Duodenal mucosa (tissue), 2 donors: ENCODE data around the gene RTP5.
"Not testable (repeated sequence)": the region's sequence is repeated elsewhere in the genome, so short reads cannot be mapped to it uniquely, and the experiment has no call there.

Experiments used
- H3K27ac ChIP-seq: one replicate; pipeline ENCODE4 v1.7.0; 2013; ENCODE audit warnings: low read depth, low read length
- H3K27me3 ChIP-seq, 2 donors: one replicate each; pipeline ENCODE4 v1.7.0; 2013; ENCODE audit warnings: low read length in 2 of 2, control low read depth in 1 of 2; ENCODE audit not compliant: insufficient read depth in 2 of 2, control insufficient read depth in 1 of 2
- H3K36me3 ChIP-seq, 2 donors: one replicate each; pipeline ENCODE4 v1.7.0; 2013; ENCODE audit warnings: low read length in 2 of 2, control low read depth in 1 of 2; ENCODE audit not compliant: insufficient read depth in 2 of 2, control insufficient read depth in 1 of 2
- H3K4me1 ChIP-seq, 2 donors: one replicate each; pipeline ENCODE4 v1.7.0; 2013; ENCODE audit warnings: low read length in 2 of 2, control low read depth in 1 of 2; ENCODE audit not compliant: insufficient read depth in 2 of 2, control insufficient read depth in 1 of 2
- H3K4me3 ChIP-seq, 2 donors: one replicate each; pipeline ENCODE4 v1.7.0; 2013; ENCODE audit warnings: low read length in 2 of 2, low read depth in 1 of 2
- H3K9ac ChIP-seq, 2 donors: one replicate each; pipeline ENCODE4 v1.7.0; 2013; ENCODE audit warnings: low read length in 2 of 2, low read depth in 1 of 2
- H3K9me3 ChIP-seq, 2 donors: one replicate each; pipeline ENCODE4 v1.7.0; 2013; ENCODE audit warnings: low read length in 2 of 2, control low read depth in 1 of 2; ENCODE audit not compliant: control insufficient read depth in 1 of 2

The RTP5 gene

GRCh38 chr2:241872313-241872642, 2.7 kb downstream of the RTP5 start:
- H3K4me3 ChIP-seq, result no peak overlapping the region
- no peaks in the 10 kb centered on the region for H3K9me3 ChIP-seq
- H3K27me3 ChIP-seq, result peaks cover 10 to 11% of the 10 kb centered on the region in 2 donors
- H3K4me1 ChIP-seq, result no peaks in the 10 kb centered on the region
- H3K27ac ChIP-seq, result no peak overlapping the region
- no peak overlapping the region for H3K9ac ChIP-seq
- H3K36me3 ChIP-seq, result no peaks in the 10 kb centered on the region

GRCh38 chr2:241873081-241873802, 3.7 kb downstream of the RTP5 start:
- H3K27me3 ChIP-seq, result peaks cover 1 to 5% of the 10 kb centered on the region in 2 donors

DNA sequence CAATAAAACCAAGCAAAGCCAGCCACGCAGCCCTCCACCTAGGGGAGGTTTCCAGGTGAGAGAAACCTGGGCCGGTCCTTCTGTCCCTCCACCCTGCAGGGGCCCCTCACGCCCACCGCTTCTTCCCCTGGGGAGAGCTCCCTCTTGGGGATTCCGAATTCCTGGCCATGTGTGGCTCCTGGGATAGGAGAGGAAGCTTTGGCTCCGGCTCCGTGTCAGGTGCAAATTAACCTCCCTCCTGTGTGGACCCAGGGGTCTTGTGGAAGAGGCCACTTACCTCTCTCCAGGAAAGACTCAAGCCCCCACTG, 4.2 kb downstream of the RTP5 start:
- no peaks in the 10 kb centered on the region for H3K36me3 ChIP-seq
- H3K27me3 ChIP-seq, result no peaks in the 10 kb centered on the region
- no peak overlapping the region for H3K27ac ChIP-seq
- no peaks in the 10 kb centered on the region for H3K9me3 ChIP-seq
- peaks cover 0 to 6% of the 10 kb centered on the region in 2 donors for H3K4me1 ChIP-seq
- no peak overlapping the region for H3K9ac ChIP-seq
- no peak overlapping the region for H3K4me3 ChIP-seq

More at GRCh38 chr2:241873081-241873802, 3.7 kb downstream of the RTP5 start:
- H3K4me3 ChIP-seq, result no peak overlapping the region
- no peaks in the 10 kb centered on the region for H3K36me3 ChIP-seq
- H3K4me1 ChIP-seq, result peaks cover 0 to under 1% of the 10 kb centered on the region in 2 donors
- no peak overlapping the region for H3K27ac ChIP-seq
- H3K9me3 ChIP-seq, result no peaks in the 10 kb centered on the region
- no peak overlapping the region for H3K9ac ChIP-seq

DNA sequence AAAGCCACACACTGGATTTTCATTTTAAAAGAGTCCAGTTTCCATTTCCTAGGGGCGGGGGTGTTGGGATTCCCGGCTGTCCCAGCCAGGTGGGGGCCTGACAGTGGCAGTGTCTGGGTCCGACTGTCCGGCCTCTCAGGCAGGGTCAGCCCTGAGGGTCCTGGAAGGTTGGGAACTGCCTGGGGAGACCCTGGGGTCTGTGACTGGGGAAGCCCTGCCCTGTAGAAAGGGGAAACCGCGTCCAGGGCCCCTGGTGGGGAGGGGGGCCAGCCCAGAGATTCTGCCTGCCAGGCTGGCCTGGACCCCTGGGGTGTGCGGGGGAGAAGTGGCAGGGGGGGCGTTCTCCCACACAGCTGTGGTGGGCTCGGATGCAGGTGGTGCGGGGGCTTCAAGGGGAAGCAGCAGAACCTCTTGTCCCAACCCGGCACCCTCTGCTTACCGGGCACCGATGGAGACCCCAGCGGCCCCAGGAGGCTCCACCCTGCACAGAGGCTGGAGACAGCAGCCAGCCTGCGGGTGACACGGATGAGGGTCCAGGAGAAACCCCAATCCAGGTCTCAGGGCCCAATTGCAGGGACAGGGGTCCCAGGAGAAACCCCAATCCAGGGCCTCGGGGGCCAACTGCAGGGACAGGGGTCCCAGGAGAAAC, 4.9 kb downstream of the RTP5 start:
- no peak overlapping the region for H3K27ac ChIP-seq
- H3K27me3 ChIP-seq, result no peaks in the 10 kb centered on the region
- H3K4me3 ChIP-seq, result no peak overlapping the region
- no peaks in the 10 kb centered on the region for H3K9me3 ChIP-seq
- peaks cover 0 to 6% of the 10 kb centered on the region in 2 donors for H3K4me1 ChIP-seq
- no peaks in the 10 kb centered on the region for H3K36me3 ChIP-seq
- no peak overlapping the region for H3K9ac ChIP-seq

GRCh38 chr2:241875754-241876527, 6.4 kb downstream of the RTP5 start:
- H3K27ac ChIP-seq, H3K9ac ChIP-seq, H3K4me1 ChIP-seq, H3K27me3 ChIP-seq, H3K4me3 ChIP-seq, H3K9me3 ChIP-seq, H3K36me3 ChIP-seq: not testable (repeated sequence)

- no peaks in the 10 kb centered on the region for H3K36me3 ChIP-seq
- H3K27ac ChIP-seq, result no peak overlapping the region
- peaks cover under 1 to 14% of the 10 kb centered on the region in 2 donors for H3K4me1 ChIP-seq
- H3K4me3 ChIP-seq, result no peak overlapping the region
- no peaks in the 10 kb centered on the region for H3K9me3 ChIP-seq
- no peak overlapping the region for H3K9ac ChIP-seq
- no peaks in the 10 kb centered on the region for H3K27me3 ChIP-seq
Measured at GRCh38 chr2:241876528-241877196, 7.1 kb downstream of the RTP5 start.

GRCh38 chr2:241877197-241877685, 7.7 kb downstream of the RTP5 start:
- Histone ChIP-seq H3K4me3 (no peak overlapping the region), H3K9ac (no peak overlapping the region), H3K4me1 (peaks cover 6 to 20% of the 10 kb centered on the region in 2 donors), H3K27ac (no peak overlapping the region), H3K36me3 (no peaks in the 10 kb centered on the region), H3K9me3 (no peaks in the 10 kb centered on the region), H3K27me3 (no peaks in the 10 kb centered on the region)

- H3K27me3 ChIP-seq, result no peaks in the 10 kb centered on the region
- no peak overlapping the region for H3K4me3 ChIP-seq
- H3K4me1 ChIP-seq, result peaks cover 9 to 25% of the 10 kb centered on the region in 2 donors
- no peaks in the 10 kb centered on the region for H3K36me3 ChIP-seq
- no peak overlapping the region for H3K27ac ChIP-seq
- no peak overlapping the region for H3K9ac ChIP-seq
- H3K9me3 ChIP-seq, result no peaks in the 10 kb centered on the region
Measured at GRCh38 chr2:241877989-241878970, 8.8 kb downstream of the RTP5 start.

- H3K9ac ChIP-seq, result no peak overlapping the region
- H3K27me3 ChIP-seq, result no peaks in the 10 kb centered on the region
- H3K36me3 ChIP-seq, result no peaks in the 10 kb centered on the region
- no peaks in the 10 kb centered on the region for H3K9me3 ChIP-seq
- H3K27ac ChIP-seq, result no peak overlapping the region
- no peak overlapping the region for H3K4me3 ChIP-seq
- H3K4me1 ChIP-seq, result peaks cover 9 to 25% of the 10 kb centered on the region in 2 donors
Measured at GRCh38 chr2:241879326-241879725, 9.8 kb downstream of the RTP5 start.
